ENCODE results near the gene MICOS13.

Gene MICOS13

GRCh38 chr19:5666921-5667610 lies 13.2 kb downstream of the MICOS13 start:
- no peak overlapping the region for H3K27ac ChIP-seq
- no peak for TF ChIP-seq ZFX (IDR thresholded peaks at IDR 0.05)
- TF ChIP-seq CTCF (conservative IDR thresholded peaks at IDR 0.05): no peak

GRCh38 chr19:5665781-5666513 lies 14.4 kb downstream of the MICOS13 start:
- H3K27ac ChIP-seq: no peak overlapping the region
- no peak for TF ChIP-seq ZFX (IDR thresholded peaks at IDR 0.05)
- no peak for TF ChIP-seq CTCF (conservative IDR thresholded peaks at IDR 0.05)

GRCh38 chr19:5664515-5664914 lies 15.8 kb downstream of the MICOS13 start:
- no peak overlapping the region for H3K27ac ChIP-seq
- TF ChIP-seq ZFX (IDR thresholded peaks at IDR 0.05) (no peak), CTCF (conservative IDR thresholded peaks at IDR 0.05) (no peak)

- TF ChIP-seq ZFX (IDR thresholded peaks at IDR 0.05) (no peak), CTCF (conservative IDR thresholded peaks at IDR 0.05) (no peak)
Observed at GRCh38 chr19:5663904-5664303, 16.4 kb downstream of the MICOS13 start.

GRCh38 chr19:5661483-5661882 lies 18.8 kb downstream of the MICOS13 start:
- no peak overlapping the region for H3K27ac ChIP-seq
- TF ChIP-seq CTCF (conservative IDR thresholded peaks at IDR 0.05) (no peak), ZFX (IDR thresholded peaks at IDR 0.05) (no peak)

More at GRCh38 chr19:5663904-5664303, 16.4 kb downstream of the MICOS13 start:
- H3K27ac ChIP-seq: no peak overlapping the region

- H3K27ac ChIP-seq: no peak overlapping the region
- TF ChIP-seq ZFX (IDR thresholded peaks at IDR 0.05) (no peak), CTCF (conservative IDR thresholded peaks at IDR 0.05) (no peak)
Observed at GRCh38 chr19:5655412-5655811, 24.9 kb downstream of the MICOS13 start.

GRCh38 chr19:5654931-5655330 lies 25.4 kb downstream of the MICOS13 start:
- no peak for TF ChIP-seq CTCF (conservative IDR thresholded peaks at IDR 0.05)
- H3K27ac ChIP-seq: no peak overlapping the region
